ENCODE results near the gene ETV7.

GRCh38 chr6:36377594-36377993, 9.9 kb downstream of the ETV7 start:
- TF ChIP-seq POLR2A (IDR thresholded peaks at IDR 0.05) (no peak), CTCF (IDR thresholded peaks at IDR 0.05) (no peak), POLR2AphosphoS5 (IDR thresholded peaks at IDR 0.05) (no peak)

All from breast epithelium (tissue), 3 donors.